Measurements from ENCODE around the gene EMP1. TPM values are rescaled to one million over a fixed set of nuclear protein-coding genes. Genes with fewer than 3 reads are reported as not detected.

The EMP1 gene
- total RNA-seq, 1 experiment from 2014 or later, result 3.4 TPM

- Histone ChIP-seq H3K27ac (no peak overlapping the region), H3K4me3 (no peak overlapping the region), H3K27me3 (no peaks in the 10 kb centered on the region), H3K36me3 (no peaks in the 10 kb centered on the region), H3K4me1 (peaks cover 9% of the 10 kb centered on the region), H3K9me3 (replicated peaks) (no peaks in the 10 kb centered on the region)
- no peak for DNase-seq
Observed at GRCh38 chr12:13215056-13215455, 18.5 kb downstream of the EMP1 start.

GRCh38 chr12:13218641-13219040, 22.1 kb downstream of the EMP1 start:
- DNase-seq, result no peak
- H3K9me3 ChIP-seq (replicated peaks), result no peaks in the 10 kb centered on the region
- no peak overlapping the region for H3K27ac ChIP-seq
- H3K27me3 ChIP-seq, result no peaks in the 10 kb centered on the region
- no peaks in the 10 kb centered on the region for H3K36me3 ChIP-seq
- H3K4me1 ChIP-seq, result peaks cover 16% of the 10 kb centered on the region
- no peak overlapping the region for H3K4me3 ChIP-seq

- no peak overlapping the region for H3K27ac ChIP-seq
- H3K9me3 ChIP-seq (replicated peaks), result no peaks in the 10 kb centered on the region
- no peaks in the 10 kb centered on the region for H3K36me3 ChIP-seq
- DNase-seq, result no peak
- peaks cover 23% of the 10 kb centered on the region for H3K4me1 ChIP-seq
- H3K4me3 ChIP-seq, result no peak overlapping the region
- no peaks in the 10 kb centered on the region for H3K27me3 ChIP-seq
Observed at GRCh38 chr12:13219320-13219719, 22.8 kb downstream of the EMP1 start.

GRCh38 chr12:13220838-13221237, 24.3 kb downstream of the EMP1 start:
- Histone ChIP-seq H3K27ac (no peak overlapping the region), H3K4me1 (peaks cover 25% of the 10 kb centered on the region), H3K27me3 (no peaks in the 10 kb centered on the region), H3K36me3 (no peaks in the 10 kb centered on the region), H3K4me3 (no peak overlapping the region), H3K9me3 (replicated peaks) (no peaks in the 10 kb centered on the region)
- no peak for DNase-seq

GRCh38 chr12:13222076-13222475, 25.6 kb downstream of the EMP1 start:
- H3K27ac ChIP-seq, result no peak overlapping the region; the same call in 1 of the 2 replicates
- H3K36me3 ChIP-seq, result no peaks in the 10 kb centered on the region
- H3K4me1 ChIP-seq, result peaks cover 25% of the 10 kb centered on the region
- no peak for DNase-seq
- H3K27me3 ChIP-seq, result no peaks in the 10 kb centered on the region
- no peaks in the 10 kb centered on the region for H3K9me3 ChIP-seq (replicated peaks)
- H3K4me3 ChIP-seq, result no peak overlapping the region

- no peak overlapping the region for H3K4me3 ChIP-seq
- H3K27ac ChIP-seq, result peak overlapping the region; percentile 49
- H3K9me3 ChIP-seq (replicated peaks), result no peaks in the 10 kb centered on the region
- peaks cover 25% of the 10 kb centered on the region for H3K4me1 ChIP-seq
- DNase-seq, result peak; percentile 67 to 80
- H3K36me3 ChIP-seq, result no peaks in the 10 kb centered on the region
- H3K27me3 ChIP-seq, result no peaks in the 10 kb centered on the region
Observed at GRCh38 chr12:13223179-13223804, 26.8 kb downstream of the EMP1 start.

- DNase-seq, result no peak
- no peaks in the 10 kb centered on the region for H3K9me3 ChIP-seq (replicated peaks)
- peak overlapping the region; percentile 49 for H3K27ac ChIP-seq
Observed at GRCh38 chr12:13223941-13224340, 27.4 kb downstream of the EMP1 start.

GRCh38 chr12:13227191-13227590, 30.7 kb downstream of the EMP1 start:
- Histone ChIP-seq H3K4me1 (peaks cover 21% of the 10 kb centered on the region), H3K4me3 (no peak overlapping the region), H3K27ac (no peak overlapping the region), H3K27me3 (no peaks in the 10 kb centered on the region), H3K9me3 (replicated peaks) (no peaks in the 10 kb centered on the region), H3K36me3 (no peaks in the 10 kb centered on the region)
- DNase-seq, result no peak

More at GRCh38 chr12:13223941-13224340, 27.4 kb downstream of the EMP1 start:
- H3K27me3 ChIP-seq, result no peaks in the 10 kb centered on the region
- H3K4me3 ChIP-seq, result no peak overlapping the region
- H3K36me3 ChIP-seq, result no peaks in the 10 kb centered on the region
- peaks cover 25% of the 10 kb centered on the region for H3K4me1 ChIP-seq

GRCh38 chr12:13228579-13228978, 32.1 kb downstream of the EMP1 start:
- H3K27ac ChIP-seq, result no peak overlapping the region

GRCh38 chr12:13229504-13229903, 33.0 kb downstream of the EMP1 start:
- no peaks in the 10 kb centered on the region for H3K9me3 ChIP-seq (replicated peaks)
- no peak overlapping the region for H3K27ac ChIP-seq
- no peaks in the 10 kb centered on the region for H3K27me3 ChIP-seq
- DNase-seq, result no peak
- H3K36me3 ChIP-seq, result no peaks in the 10 kb centered on the region
- H3K4me1 ChIP-seq, result no peaks in the 10 kb centered on the region; the same call in 1 of the 2 replicates
- H3K4me3 ChIP-seq, result no peak overlapping the region

More at GRCh38 chr12:13228579-13228978, 32.1 kb downstream of the EMP1 start:
- H3K9me3 ChIP-seq (replicated peaks), result no peaks in the 10 kb centered on the region
- DNase-seq, result no peak
- no peaks in the 10 kb centered on the region for H3K36me3 ChIP-seq
- no peaks in the 10 kb centered on the region for H3K27me3 ChIP-seq
- H3K4me1 ChIP-seq, result peaks cover 9% of the 10 kb centered on the region
- H3K4me3 ChIP-seq, result no peak overlapping the region

- no peaks in the 10 kb centered on the region for H3K27me3 ChIP-seq
- no peaks in the 10 kb centered on the region for H3K9me3 ChIP-seq (replicated peaks)
- no peaks in the 10 kb centered on the region for H3K36me3 ChIP-seq
- no peak for DNase-seq
- no peak overlapping the region for H3K4me3 ChIP-seq
- no peak overlapping the region for H3K27ac ChIP-seq
- H3K4me1 ChIP-seq, result no peaks in the 10 kb centered on the region
Observed at GRCh38 chr12:13230500-13230899, 34.0 kb downstream of the EMP1 start.

- DNase-seq, result peak; percentile 45 to 80
- no peaks in the 10 kb centered on the region for H3K4me1 ChIP-seq
- H3K4me3 ChIP-seq, result no peak overlapping the region
- H3K27ac ChIP-seq, result no peak overlapping the region
- no peaks in the 10 kb centered on the region for H3K36me3 ChIP-seq
- H3K9me3 ChIP-seq (replicated peaks), result no peaks in the 10 kb centered on the region
- no peaks in the 10 kb centered on the region for H3K27me3 ChIP-seq
Observed at GRCh38 chr12:13233830-13234641, 37.5 kb downstream of the EMP1 start.

- DNase-seq, result no peak
- Histone ChIP-seq H3K4me1 (no peaks in the 10 kb centered on the region; the same call in 1 of the 2 replicates), H3K27ac (no peak overlapping the region), H3K36me3 (no peaks in the 10 kb centered on the region), H3K27me3 (no peaks in the 10 kb centered on the region), H3K4me3 (no peak overlapping the region), H3K9me3 (replicated peaks) (no peaks in the 10 kb centered on the region; the same call in 1 of the 2 replicates)
Observed at GRCh38 chr12:13238204-13238603, 41.7 kb downstream of the EMP1 start.

GRCh38 chr12:13241833-13242488, 45.4 kb downstream of the EMP1 start:
- no peaks in the 10 kb centered on the region for H3K27me3 ChIP-seq

GRCh38 chr12:13242936-13243335, 46.4 kb downstream of the EMP1 start:
- DNase-seq, result no peak
- no peak overlapping the region for H3K27ac ChIP-seq

More at GRCh38 chr12:13241833-13242488, 45.4 kb downstream of the EMP1 start:
- no peaks in the 10 kb centered on the region; the same call in 1 of the 2 replicates for H3K4me1 ChIP-seq
- H3K27ac ChIP-seq, result no peak overlapping the region
- no peaks in the 10 kb centered on the region for H3K36me3 ChIP-seq
- H3K9me3 ChIP-seq (replicated peaks), result no peaks in the 10 kb centered on the region; the same call in 1 of the 2 replicates
- no peak overlapping the region for H3K4me3 ChIP-seq
- no peak for DNase-seq

More at GRCh38 chr12:13242936-13243335, 46.4 kb downstream of the EMP1 start:
- H3K36me3 ChIP-seq, result no peaks in the 10 kb centered on the region
- no peaks in the 10 kb centered on the region for H3K27me3 ChIP-seq
- H3K4me1 ChIP-seq, result no peaks in the 10 kb centered on the region; the same call in 1 of the 2 replicates
- no peaks in the 10 kb centered on the region; the same call in 1 of the 2 replicates for H3K9me3 ChIP-seq (replicated peaks)
- no peak overlapping the region for H3K4me3 ChIP-seq

Measured in SJCRH30 (cell line).